ENCODE data around the gene CHERP. TPM values are rescaled to one million over a fixed set of nuclear protein-coding genes. Genes with fewer than 3 reads are reported as not detected.

Gene CHERP, protein sequence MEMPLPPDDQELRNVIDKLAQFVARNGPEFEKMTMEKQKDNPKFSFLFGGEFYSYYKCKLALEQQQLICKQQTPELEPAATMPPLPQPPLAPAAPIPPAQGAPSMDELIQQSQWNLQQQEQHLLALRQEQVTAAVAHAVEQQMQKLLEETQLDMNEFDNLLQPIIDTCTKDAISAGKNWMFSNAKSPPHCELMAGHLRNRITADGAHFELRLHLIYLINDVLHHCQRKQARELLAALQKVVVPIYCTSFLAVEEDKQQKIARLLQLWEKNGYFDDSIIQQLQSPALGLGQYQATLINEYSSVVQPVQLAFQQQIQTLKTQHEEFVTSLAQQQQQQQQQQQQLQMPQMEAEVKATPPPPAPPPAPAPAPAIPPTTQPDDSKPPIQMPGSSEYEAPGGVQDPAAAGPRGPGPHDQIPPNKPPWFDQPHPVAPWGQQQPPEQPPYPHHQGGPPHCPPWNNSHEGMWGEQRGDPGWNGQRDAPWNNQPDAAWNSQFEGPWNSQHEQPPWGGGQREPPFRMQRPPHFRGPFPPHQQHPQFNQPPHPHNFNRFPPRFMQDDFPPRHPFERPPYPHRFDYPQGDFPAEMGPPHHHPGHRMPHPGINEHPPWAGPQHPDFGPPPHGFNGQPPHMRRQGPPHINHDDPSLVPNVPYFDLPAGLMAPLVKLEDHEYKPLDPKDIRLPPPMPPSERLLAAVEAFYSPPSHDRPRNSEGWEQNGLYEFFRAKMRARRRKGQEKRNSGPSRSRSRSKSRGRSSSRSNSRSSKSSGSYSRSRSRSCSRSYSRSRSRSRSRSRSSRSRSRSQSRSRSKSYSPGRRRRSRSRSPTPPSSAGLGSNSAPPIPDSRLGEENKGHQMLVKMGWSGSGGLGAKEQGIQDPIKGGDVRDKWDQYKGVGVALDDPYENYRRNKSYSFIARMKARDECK
- total RNA-seq: 3.4 and 4.1 TPM in 2 replicates

DNA sequence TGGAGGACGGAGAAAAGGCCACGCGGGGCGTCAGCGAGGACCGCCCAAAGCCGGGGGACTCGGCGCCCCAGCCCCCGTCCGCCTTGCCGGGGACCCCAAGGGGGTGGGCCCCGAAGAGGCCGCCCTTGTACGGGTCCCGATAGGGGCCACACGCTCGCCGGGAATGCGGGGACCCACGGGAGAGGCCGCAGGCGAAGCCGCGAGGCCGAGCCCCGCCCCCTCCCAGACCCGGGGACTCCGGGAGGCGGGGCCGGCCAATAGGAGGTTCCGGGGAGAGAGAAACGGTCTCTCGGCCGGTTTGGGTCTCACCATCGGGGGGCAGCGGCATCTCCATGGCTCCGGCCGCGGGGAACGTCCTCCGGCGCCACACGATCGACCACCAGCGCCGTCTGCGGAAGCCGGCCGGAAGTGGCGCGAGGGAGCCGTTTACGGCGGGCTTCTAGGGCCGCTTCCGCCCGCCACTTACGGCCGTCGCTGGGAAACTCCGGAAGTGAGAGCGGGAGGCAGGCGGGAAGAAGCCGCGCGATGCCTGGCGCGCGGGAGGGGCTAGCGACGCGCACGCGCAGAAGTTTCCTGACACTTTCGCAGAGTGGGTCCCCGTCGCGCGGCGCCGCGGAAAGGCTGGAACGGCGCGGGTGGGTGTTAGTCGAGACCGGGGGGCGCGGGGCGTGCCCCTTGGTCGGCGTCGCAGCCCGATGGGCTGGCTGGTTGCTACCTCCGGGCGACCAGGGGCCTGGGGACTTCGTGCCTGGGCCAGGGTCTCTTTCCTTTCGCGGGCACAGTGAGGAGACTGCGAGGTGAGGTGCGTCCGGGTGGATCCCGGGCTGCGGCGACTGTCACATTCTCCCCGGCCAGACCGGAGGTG lies at the start of gene CHERP:
TSS of gene CHERP (minus strand) at position 393 of the 865 bp plus-strand sequence. CDS start at position 334, 59 bp downstream.

DNA sequence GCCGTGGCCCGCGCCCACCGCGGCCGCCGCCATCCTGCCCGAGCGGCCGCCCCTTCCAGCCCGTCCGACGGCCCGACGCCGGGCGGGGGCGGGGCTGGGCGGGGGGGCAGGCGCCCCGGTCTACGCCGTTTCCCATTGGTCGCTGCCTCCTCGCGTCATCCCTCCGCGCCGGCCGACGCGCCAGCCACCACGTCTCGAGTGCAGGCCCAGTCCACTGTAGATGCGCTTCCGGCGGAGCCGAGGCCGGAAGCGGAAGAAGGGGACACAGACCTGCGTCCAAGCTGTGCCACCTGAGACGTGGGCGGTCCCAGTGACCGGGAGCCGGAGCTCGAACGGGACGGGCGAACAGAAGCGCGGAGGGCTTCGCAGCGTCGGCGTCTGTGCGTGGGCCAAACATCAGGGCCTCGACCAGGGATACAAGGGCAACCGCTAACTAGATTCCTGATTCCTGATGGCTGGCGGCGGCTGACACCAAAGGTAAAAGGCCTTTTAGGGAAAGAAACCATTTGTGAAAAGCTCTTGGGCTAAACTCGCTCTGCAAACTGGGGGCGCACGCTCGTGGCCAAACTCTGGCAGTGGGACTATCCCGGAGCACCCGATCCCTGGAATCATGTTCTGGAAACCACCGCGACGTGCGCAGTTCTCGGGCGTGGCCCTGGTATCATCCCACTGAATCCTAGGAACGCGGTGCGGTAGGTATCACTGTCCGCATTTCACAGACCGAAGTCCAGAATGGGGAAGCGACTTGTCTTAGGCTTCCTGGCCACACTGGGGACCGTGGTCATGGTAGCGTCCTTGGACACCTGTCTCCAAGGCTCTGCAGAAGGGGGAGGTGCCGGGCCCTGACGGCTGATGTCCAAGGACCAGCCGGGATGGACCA lies 30.3 kb upstream of the CHERP start, which contains the start of gene SLC35E1:
TSS of gene SLC35E1 (minus strand) at position 84 of the 880 bp plus-strand sequence. CDS start at position 33, 51 bp downstream.

DNA sequence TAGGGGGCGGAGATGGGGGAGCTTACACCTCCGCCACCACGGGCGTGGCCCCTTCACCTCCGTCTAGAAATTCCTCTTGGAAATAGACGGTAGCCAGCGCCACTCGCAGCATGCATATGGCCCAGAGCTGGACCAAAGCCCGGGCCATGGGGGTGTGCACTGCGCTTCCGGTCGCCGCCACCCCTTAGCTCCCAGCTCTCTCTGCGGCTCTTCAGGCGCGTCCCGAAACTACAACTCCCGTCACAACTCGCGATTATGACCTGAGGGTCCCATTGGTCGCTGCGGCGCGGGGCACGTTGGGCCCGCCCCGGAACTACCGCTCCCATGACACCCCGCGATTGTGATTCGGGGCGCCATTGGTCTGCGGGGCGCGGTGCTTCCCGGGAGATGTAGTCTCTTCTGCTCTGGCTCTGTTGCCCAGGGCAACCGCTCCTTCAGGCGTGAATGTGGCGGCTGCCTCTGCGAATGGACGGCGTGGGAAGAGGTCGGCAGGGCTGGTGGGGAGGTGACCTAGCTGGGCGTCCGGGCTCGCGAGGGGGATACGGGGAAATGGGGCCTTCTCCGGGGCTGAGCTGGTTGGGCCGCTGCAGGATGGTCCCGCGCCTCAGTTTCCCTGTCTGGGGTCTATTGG lies 46.1 kb downstream of the CHERP start, which contains the start of the genes C19orf44 and CALR3:
TSS of gene C19orf44 (plus strand) at position 413 of the 631 bp plus-strand sequence. CDS start 4,399 bp downstream, outside the sequence.
TSS of gene CALR3 (minus strand) at position 186 of the 631 bp plus-strand sequence. CDS start at position 148, 38 bp downstream.

Other genes starting within 250 kb of the CHERP start
- 0.21 and 0.24 TPM in 2 replicates for gene KLF2, start 217.6 kb downstream of the CHERP start, total RNA-seq
- gene EPS15L1, start 70.5 kb downstream of the CHERP start, total RNA-seq: 6.2 and 7.2 TPM in 2 replicates
- gene CALR3, start 46.3 kb downstream of the CHERP start, total RNA-seq: 0.64 TPM in 1 of 2 replicates, not detected in the other
- 1.2 and 2.8 TPM in 2 replicates for gene C19orf44, start 46.0 kb downstream of the CHERP start, total RNA-seq
- 22.4 and 34.9 TPM in 2 replicates for gene SLC35E1, start 30.0 kb upstream of the CHERP start, total RNA-seq
- gene MED26, start 85.8 kb upstream of the CHERP start, total RNA-seq: 3.1 and 3.6 TPM in 2 replicates
- gene SMIM7, start 117.7 kb upstream of the CHERP start, total RNA-seq: 71.6 and 84.8 TPM in 2 replicates
- gene TMEM38A, start 118.7 kb upstream of the CHERP start, total RNA-seq: 7.7 and 8.5 TPM in 2 replicates
- gene NWD1, start 177.4 kb upstream of the CHERP start, total RNA-seq: under 0.01 and 0.21 TPM in 2 replicates